SK-N-SH (cell line): Measurements from ENCODE around the gene NCKAP5.

Experiments
- CTCF ChIP-seq: fragments of 200-600 bp; sonication (generic); IDR thresholded peaks from 2 replicates; pipeline ENCODE4 v1.6.1; 2017; ENCODE audit warnings: antibody characterized with exemption, mild to moderate bottlenecking, moderate library complexity
- EZH2phosphoT487 ChIP-seq: fragments of 200-600 bp; sonication (generic); IDR thresholded peaks from 2 replicates; pipeline ENCODE4 v1.6.1; 2017; ENCODE audit warnings: low read depth, mixed run types, mild to moderate bottlenecking, antibody characterized with exemption, moderate library complexity, borderline replicate concordance
- FOXM1 ChIP-seq: IDR thresholded peaks from 2 replicates; pipeline ENCODE4 v1.4.0; 2012; ENCODE audit warnings: low read depth, mild to moderate bottlenecking
- GABPA ChIP-seq: IDR thresholded peaks from 2 replicates; pipeline ENCODE4 v1.4.0; 2012; ENCODE audit warnings: low read depth, mild to moderate bottlenecking
- JUND ChIP-seq: IDR thresholded peaks from 2 replicates; pipeline ENCODE4 v1.4.0; 2012
- MAX ChIP-seq: IDR thresholded peaks from 2 replicates; pipeline ENCODE4 v1.4.0; 2012; ENCODE audit warnings: low read depth
- POLR2AphosphoS5 ChIP-seq: IDR thresholded peaks from 2 replicates; pipeline ENCODE4 v1.6.1; 2012; ENCODE audit warnings: low read depth, low read length
- RFX5 ChIP-seq: IDR thresholded peaks from 2 replicates; pipeline ENCODE4 v1.6.1; 2012; ENCODE audit warnings: mild to moderate bottlenecking, improper control_type of control experiment, low read length
- SMC3 ChIP-seq: IDR thresholded peaks from 2 replicates; pipeline ENCODE4 v1.6.1; 2012; ENCODE audit warnings: low read depth, low read length, improper control_type of control experiment
- ZBTB33 ChIP-seq: IDR thresholded peaks from 2 replicates; pipeline ENCODE4 v1.4.0; 2012; ENCODE audit warnings: low read depth, borderline replicate concordance
- TF ChIP-seq, protein P1 (sequence below): fragments of 150-350 bp; IDR thresholded peaks from 2 replicates; pipeline ENCODE4 v1.6.1; 2017; ENCODE audit warnings: antibody characterized with exemption, low read length, low read depth, borderline replicate concordance
- TF ChIP-seq, protein P2 (sequence below): IDR thresholded peaks from 2 replicates; pipeline ENCODE4 v1.6.1; 2012; ENCODE audit warnings: mild to moderate bottlenecking, low read depth, low read length, moderate library complexity

DNA sequence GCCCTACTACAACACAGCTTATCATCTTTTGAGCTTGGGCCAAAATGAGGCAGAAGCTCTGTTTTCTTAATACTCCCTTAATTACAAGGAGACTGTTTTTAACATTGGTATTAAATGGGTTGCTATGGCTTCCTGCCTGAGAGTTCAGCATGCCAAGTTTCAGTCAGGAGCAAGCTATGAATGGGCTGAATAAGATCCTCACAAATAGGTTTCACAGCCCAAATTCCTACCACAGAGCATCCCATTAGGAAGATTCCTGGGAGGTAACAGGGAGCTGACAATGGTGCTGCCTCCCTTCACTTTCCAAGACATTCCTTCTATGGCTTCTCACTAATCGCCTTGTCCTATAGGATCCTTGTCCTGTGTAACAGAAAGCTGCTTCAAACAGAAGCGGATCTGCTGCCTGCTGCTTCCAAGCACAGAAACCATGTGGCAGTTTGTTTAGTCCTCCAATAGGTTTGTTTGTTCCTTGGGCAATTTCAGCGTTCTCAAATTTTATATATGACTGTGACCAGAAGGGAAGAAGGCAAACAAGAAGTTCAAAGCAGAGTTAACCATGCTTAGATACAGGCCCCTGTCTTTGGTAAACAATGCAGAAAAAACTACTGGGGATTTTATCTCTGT is 70.9 kb downstream of the NCKAP5 start:
- no peak for TF ChIP-seq CTCF
- no peak for TF ChIP-seq POLR2AphosphoS5
- TF ChIP-seq, protein P1, sequence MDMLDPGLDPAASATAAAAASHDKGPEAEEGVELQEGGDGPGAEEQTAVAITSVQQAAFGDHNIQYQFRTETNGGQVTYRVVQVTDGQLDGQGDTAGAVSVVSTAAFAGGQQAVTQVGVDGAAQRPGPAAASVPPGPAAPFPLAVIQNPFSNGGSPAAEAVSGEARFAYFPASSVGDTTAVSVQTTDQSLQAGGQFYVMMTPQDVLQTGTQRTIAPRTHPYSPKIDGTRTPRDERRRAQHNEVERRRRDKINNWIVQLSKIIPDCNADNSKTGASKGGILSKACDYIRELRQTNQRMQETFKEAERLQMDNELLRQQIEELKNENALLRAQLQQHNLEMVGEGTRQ, result no peak
- TF ChIP-seq, protein P2, sequence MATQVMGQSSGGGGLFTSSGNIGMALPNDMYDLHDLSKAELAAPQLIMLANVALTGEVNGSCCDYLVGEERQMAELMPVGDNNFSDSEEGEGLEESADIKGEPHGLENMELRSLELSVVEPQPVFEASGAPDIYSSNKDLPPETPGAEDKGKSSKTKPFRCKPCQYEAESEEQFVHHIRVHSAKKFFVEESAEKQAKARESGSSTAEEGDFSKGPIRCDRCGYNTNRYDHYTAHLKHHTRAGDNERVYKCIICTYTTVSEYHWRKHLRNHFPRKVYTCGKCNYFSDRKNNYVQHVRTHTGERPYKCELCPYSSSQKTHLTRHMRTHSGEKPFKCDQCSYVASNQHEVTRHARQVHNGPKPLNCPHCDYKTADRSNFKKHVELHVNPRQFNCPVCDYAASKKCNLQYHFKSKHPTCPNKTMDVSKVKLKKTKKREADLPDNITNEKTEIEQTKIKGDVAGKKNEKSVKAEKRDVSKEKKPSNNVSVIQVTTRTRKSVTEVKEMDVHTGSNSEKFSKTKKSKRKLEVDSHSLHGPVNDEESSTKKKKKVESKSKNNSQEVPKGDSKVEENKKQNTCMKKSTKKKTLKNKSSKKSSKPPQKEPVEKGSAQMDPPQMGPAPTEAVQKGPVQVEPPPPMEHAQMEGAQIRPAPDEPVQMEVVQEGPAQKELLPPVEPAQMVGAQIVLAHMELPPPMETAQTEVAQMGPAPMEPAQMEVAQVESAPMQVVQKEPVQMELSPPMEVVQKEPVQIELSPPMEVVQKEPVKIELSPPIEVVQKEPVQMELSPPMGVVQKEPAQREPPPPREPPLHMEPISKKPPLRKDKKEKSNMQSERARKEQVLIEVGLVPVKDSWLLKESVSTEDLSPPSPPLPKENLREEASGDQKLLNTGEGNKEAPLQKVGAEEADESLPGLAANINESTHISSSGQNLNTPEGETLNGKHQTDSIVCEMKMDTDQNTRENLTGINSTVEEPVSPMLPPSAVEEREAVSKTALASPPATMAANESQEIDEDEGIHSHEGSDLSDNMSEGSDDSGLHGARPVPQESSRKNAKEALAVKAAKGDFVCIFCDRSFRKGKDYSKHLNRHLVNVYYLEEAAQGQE, result no peak
- TF ChIP-seq GABPA, result no peak
- no peak for TF ChIP-seq FOXM1
- no peak for TF ChIP-seq MAX
- TF ChIP-seq RFX5, result no peak
- no peak for TF ChIP-seq EZH2phosphoT487
- no peak for TF ChIP-seq ZBTB33
- no peak for TF ChIP-seq JUND
- no peak for TF ChIP-seq SMC3
